Endothelial cell (in vitro differentiated cells): Measurements from ENCODE around the gene ADAMTS15. TPM values are rescaled to one million over a fixed set of nuclear protein-coding genes. Genes with fewer than 3 reads are reported as not detected.

ENCODE experiments used
- DNase-seq: peaks from one replicate; pipeline ENCODE4 v3.0.0; 2021; ENCODE audit warnings: low spot score
- H3K27ac Mint-ChIP-seq: one replicate; pipeline ENCODE4 v1.8.0; 2021; ENCODE audit warnings: mixed read lengths, inconsistent platforms; ENCODE audit not compliant: unreplicated experiment
- H3K27me3 Mint-ChIP-seq: one replicate; pipeline ENCODE4 v1.8.0; 2021; ENCODE audit warnings: mild to moderate bottlenecking, moderate library complexity, mixed read lengths, inconsistent platforms; ENCODE audit not compliant: unreplicated experiment
- H3K36me3 Mint-ChIP-seq: one replicate; pipeline ENCODE4 v1.8.0; 2021; ENCODE audit warnings: mild to moderate bottlenecking, low read depth, mixed read lengths, inconsistent platforms; ENCODE audit not compliant: unreplicated experiment
- H3K4me1 Mint-ChIP-seq: one replicate; pipeline ENCODE4 v1.8.0; 2021; ENCODE audit warnings: mild to moderate bottlenecking, mixed read lengths, inconsistent platforms; ENCODE audit not compliant: unreplicated experiment
- H3K4me3 Mint-ChIP-seq: one replicate; pipeline ENCODE4 v1.8.0; 2021; ENCODE audit warnings: mild to moderate bottlenecking, mixed read lengths, inconsistent platforms; ENCODE audit not compliant: unreplicated experiment
- H3K9me3 Mint-ChIP-seq: one replicate; pipeline ENCODE4 v1.8.0; 2021; ENCODE audit warnings: mixed read lengths, inconsistent platforms; ENCODE audit not compliant: unreplicated experiment
- total RNA-seq: library from RNA; stranded (reverse); fragmentation: NEBNext Ultra II Directional; extraction: Animal tissue kit (Norgen Biotek cat#: 25700); gene quantifications from one replicate; pipeline ENCODE4 v1.2.1, GENCODE V29; 2021; ENCODE audit not compliant: unreplicated experiment
- TF ChIP-seq, protein P1 (sequence below): fragments of 200-600 bp; sonication (generic); IDR thresholded peaks from one replicate; pipeline ENCODE4 v1.5.0; 2021; ENCODE audit warnings: antibody characterized with exemption; ENCODE audit not compliant: unreplicated experiment

Gene ADAMTS15
- total RNA-seq, 1 donor from 2014 or later = 4.9 TPM

GRCh38 chr11:130514851-130515250 is 66.4 kb downstream of the ADAMTS15 start:
- no peak for DNase-seq
- Mint-ChIP-seq H3K4me3 (no peak overlapping the region), H3K27me3 (peaks cover 4% of the 10 kb centered on the region), H3K27ac (no peak overlapping the region), H3K36me3 (no peaks in the 10 kb centered on the region), H3K9me3 (no peaks in the 10 kb centered on the region), H3K4me1 (peaks cover 3% of the 10 kb centered on the region)
- TF ChIP-seq, protein P1, sequence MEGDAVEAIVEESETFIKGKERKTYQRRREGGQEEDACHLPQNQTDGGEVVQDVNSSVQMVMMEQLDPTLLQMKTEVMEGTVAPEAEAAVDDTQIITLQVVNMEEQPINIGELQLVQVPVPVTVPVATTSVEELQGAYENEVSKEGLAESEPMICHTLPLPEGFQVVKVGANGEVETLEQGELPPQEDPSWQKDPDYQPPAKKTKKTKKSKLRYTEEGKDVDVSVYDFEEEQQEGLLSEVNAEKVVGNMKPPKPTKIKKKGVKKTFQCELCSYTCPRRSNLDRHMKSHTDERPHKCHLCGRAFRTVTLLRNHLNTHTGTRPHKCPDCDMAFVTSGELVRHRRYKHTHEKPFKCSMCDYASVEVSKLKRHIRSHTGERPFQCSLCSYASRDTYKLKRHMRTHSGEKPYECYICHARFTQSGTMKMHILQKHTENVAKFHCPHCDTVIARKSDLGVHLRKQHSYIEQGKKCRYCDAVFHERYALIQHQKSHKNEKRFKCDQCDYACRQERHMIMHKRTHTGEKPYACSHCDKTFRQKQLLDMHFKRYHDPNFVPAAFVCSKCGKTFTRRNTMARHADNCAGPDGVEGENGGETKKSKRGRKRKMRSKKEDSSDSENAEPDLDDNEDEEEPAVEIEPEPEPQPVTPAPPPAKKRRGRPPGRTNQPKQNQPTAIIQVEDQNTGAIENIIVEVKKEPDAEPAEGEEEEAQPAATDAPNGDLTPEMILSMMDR = no peak

DNA sequence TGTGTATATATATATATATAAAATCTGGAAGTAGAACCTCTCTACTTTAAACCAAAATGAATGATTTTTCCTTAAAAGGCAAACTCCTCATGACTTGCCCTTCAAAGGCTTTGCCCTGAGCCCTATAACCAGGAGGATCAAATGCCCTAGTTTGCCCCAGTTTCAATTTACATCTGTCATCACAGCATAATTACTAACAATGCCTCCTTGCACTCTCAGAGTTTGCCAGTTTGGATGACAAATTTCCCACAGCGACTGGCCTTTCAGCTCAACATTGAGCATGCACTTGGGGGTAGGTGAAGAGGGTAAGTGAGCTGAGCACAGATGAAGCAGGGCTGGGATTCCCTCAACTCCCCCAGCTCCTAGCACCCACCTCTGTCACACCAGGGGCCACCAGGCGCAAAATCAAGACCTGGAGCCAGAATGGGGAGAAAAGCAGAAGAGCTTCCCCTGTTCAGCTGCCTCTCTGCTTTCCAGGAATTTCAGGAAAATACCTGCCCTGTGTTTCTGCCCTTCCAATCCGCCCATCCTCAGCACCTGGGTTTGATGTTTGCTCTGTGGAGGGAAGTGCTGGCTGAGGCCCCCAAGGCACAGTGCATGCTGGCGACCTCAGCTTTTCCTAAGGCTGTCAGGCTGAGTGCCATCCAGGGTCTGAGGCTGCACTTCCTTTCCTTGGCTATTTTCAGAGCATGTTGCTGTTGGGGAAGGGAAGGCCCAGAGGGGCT is 67.5 kb downstream of the ADAMTS15 start:
- Mint-ChIP-seq H3K4me1 (peaks cover 3% of the 10 kb centered on the region), H3K9me3 (no peaks in the 10 kb centered on the region), H3K27me3 (peaks cover 4% of the 10 kb centered on the region), H3K27ac (no peak overlapping the region), H3K36me3 (no peaks in the 10 kb centered on the region), H3K4me3 (no peak overlapping the region)
- TF ChIP-seq, protein P1 = no peak
- DNase-seq = no peak

- Mint-ChIP-seq H3K36me3 (no peaks in the 10 kb centered on the region), H3K27me3 (peaks cover 4% of the 10 kb centered on the region), H3K4me1 (peaks cover 3% of the 10 kb centered on the region), H3K27ac (no peak overlapping the region), H3K4me3 (no peak overlapping the region), H3K9me3 (no peaks in the 10 kb centered on the region)
- TF ChIP-seq, protein P1 = no peak
- no peak for DNase-seq
Observed at GRCh38 chr11:130516554-130517505, 68.4 kb downstream of the ADAMTS15 start.

DNA sequence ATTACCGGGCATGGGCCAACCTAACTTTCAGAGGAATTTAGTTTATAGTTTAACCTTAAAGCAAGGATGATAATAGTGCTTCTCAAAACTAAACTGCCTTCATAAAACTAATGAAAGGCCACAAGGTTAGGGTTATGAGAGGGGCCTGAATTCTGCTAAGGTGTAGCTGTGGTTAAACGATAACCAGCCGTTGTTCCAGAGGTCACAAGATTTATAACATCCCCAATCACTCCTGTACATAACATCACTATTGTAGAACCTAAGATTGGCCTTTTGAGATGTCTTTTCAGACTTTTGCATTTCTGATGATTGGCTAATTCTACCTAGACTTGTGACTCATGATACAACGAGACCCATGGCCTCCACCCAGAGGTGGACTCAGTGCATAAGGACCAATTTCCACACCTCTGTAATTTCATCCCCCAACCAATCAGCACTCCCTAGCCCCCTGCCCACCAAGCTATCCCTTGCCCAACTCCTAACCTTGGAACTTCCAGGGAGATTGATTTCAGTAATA is 69.8 kb downstream of the ADAMTS15 start:
- Mint-ChIP-seq H3K4me1 (peaks cover 3% of the 10 kb centered on the region), H3K36me3 (no peaks in the 10 kb centered on the region), H3K27ac (no peak overlapping the region), H3K27me3 (peaks cover 4% of the 10 kb centered on the region), H3K4me3 (no peak overlapping the region), H3K9me3 (no peaks in the 10 kb centered on the region)
- DNase-seq = no peak
- TF ChIP-seq, protein P1 = no peak
